HepG2 (cell line): Measurements from ENCODE around the gene MCTS1.

ENCODE experiments used
- CCAR2 ChIP-seq: fragments of 200-400 bp; formaldehyde crosslinking; optimal IDR thresholded peaks from 2 replicates; pipeline ENCODE3; 2018; ENCODE audit warnings: low read depth, mild to moderate bottlenecking, low read length, moderate library complexity
- ETV6 ChIP-seq: sonication (generic); formaldehyde crosslinking; conservative IDR thresholded peaks from 2 replicates; pipeline ENCODE4 v1.4.0; 2020; ENCODE audit warnings: missing genetic modification reagents
- REL ChIP-seq: sonication (generic); formaldehyde crosslinking; conservative IDR thresholded peaks from 2 replicates; pipeline ENCODE4 v1.8.0; 2022; ENCODE audit warnings: mild to moderate bottlenecking, missing genetic modification reagents, moderate library complexity
- TFDP1 ChIP-seq: IDR thresholded peaks from 2 replicates; pipeline ENCODE4 v1.6.1; 2016; ENCODE audit warnings: missing compliant biosample characterization, missing genetic modification reagents, borderline replicate concordance
- TFDP2 ChIP-seq: sonication (generic); formaldehyde crosslinking; IDR thresholded peaks from 2 replicates; pipeline ENCODE4 v1.4.0; 2020; ENCODE audit warnings: missing genetic modification reagents
- TF ChIP-seq, protein P1 (sequence below): sonication (generic); formaldehyde crosslinking; IDR thresholded peaks from 2 replicates; pipeline ENCODE4 v1.5.0; 2020; ENCODE audit warnings: mild to moderate bottlenecking, missing genetic modification reagents, moderate library complexity

- TF ChIP-seq ETV6 (CRISPR knock-in tag) (no peak), TFDP2 (CRISPR knock-in tag) (no peak), REL (CRISPR knock-in tag) (no peak), TFDP1 (CRISPR knock-in tag) (no peak), CCAR2 (no peak)
- TF ChIP-seq, protein P1, sequence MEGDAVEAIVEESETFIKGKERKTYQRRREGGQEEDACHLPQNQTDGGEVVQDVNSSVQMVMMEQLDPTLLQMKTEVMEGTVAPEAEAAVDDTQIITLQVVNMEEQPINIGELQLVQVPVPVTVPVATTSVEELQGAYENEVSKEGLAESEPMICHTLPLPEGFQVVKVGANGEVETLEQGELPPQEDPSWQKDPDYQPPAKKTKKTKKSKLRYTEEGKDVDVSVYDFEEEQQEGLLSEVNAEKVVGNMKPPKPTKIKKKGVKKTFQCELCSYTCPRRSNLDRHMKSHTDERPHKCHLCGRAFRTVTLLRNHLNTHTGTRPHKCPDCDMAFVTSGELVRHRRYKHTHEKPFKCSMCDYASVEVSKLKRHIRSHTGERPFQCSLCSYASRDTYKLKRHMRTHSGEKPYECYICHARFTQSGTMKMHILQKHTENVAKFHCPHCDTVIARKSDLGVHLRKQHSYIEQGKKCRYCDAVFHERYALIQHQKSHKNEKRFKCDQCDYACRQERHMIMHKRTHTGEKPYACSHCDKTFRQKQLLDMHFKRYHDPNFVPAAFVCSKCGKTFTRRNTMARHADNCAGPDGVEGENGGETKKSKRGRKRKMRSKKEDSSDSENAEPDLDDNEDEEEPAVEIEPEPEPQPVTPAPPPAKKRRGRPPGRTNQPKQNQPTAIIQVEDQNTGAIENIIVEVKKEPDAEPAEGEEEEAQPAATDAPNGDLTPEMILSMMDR (CRISPR knock-in tag): no peak
Measured at GRCh38 chrX:120603707-120604360, at the start of gene MCTS1.
